Fibroblast of peridontal ligament (primary cell): ENCODE measurements around the gene HOXB9.
A peak's percentile ranks its signal among the peaks of the same experiment; 100 is the strongest.

Experiments used
- DNase-seq: peaks from one replicate; pipeline ENCODE4 v3.0.0-alpha.2; 2010; ENCODE audit errors: extremely low read depth

HOXB9 gene

DNA sequence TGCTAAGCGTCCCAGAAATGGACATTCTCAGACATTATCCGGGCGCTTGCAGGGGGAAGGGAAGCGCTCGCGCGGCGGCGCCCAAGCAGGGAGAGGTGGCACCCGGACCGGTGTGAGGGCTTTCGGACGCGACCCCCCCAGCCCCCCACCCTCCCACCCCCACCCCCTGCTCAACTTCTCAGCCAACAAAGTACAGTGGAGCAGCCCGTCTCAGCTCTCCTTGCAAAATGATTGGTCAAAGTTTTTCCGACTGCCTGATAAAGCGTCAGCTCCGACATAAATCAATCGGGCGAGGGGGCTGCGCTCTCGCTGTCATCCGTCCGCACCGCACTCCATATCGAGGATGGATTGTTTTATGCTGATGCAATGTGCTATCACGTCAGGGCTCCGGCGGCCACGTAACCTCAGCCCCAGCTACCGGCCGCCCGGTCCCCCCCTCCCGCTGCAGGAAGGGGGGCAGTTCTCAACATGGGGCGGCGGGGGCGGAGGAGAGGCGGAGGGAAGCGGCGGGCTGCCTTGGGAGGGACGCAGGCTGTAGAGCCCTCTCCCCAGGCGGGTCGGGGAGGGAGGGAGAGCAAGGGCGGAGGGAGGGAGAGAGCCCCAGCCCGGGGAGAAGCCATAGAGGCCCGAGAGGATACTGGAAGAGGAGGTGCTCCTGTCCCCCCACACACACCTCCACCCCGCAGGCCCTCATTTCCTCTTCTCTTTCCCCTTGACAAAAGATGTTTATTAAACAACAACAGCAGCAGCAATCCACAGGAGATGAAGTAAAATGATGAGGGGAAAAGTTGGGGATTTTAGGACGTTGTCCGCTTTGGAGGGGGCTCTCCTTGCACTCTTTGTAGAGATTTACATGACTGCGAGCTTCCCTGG is at the start of gene HOXB9:
HOXB9 (minus strand) TSS at position 114 of the 873 bp plus-strand sequence; CDS start at position 25, 89 bp downstream.
- DNase-seq, result no peak

DNA sequence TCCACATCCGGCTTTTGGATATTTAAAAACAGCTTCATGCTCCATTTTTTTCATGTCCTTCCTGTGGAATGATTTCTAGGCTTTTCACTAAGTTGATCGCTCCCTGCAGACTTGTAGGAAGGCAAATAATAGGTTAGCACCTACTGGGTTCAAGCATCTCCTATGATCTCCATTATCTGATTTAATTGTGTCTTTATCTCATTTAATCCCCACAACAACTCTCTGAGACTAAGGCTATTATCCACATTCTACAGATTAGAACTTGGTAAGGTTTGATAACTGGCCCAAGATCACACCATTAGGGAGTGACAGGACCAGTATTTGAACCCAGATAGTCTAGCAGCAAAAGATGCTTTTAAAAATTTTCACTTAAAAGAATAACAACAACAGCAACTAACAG is 46.2 kb upstream of the HOXB9 start:
- DNase-seq, result no peak

DNA sequence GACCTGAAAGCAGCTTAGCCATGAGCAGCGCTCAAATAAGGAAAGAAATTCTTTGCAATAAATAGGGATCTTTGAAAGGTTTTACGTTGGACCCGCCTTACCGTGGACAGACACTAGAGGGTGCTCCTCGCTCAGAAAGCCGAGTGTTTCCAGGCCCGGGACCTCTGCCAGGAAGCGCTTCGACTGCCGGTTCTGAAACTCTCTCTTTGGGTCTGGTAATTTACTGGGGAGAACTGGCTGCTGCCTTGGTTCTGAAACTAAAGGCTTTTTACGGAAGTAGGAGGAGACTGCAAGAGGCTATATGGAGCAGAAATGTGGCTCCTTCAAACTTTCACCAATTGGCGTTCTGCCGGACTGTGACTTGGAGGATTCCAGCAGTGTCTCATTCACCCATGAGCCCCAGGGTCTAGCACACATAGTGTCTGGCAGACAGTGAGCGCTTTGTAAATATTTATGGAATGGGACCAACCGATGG is 45.6 kb upstream of the HOXB9 start:
- peak; percentile 82 for DNase-seq

DNA sequence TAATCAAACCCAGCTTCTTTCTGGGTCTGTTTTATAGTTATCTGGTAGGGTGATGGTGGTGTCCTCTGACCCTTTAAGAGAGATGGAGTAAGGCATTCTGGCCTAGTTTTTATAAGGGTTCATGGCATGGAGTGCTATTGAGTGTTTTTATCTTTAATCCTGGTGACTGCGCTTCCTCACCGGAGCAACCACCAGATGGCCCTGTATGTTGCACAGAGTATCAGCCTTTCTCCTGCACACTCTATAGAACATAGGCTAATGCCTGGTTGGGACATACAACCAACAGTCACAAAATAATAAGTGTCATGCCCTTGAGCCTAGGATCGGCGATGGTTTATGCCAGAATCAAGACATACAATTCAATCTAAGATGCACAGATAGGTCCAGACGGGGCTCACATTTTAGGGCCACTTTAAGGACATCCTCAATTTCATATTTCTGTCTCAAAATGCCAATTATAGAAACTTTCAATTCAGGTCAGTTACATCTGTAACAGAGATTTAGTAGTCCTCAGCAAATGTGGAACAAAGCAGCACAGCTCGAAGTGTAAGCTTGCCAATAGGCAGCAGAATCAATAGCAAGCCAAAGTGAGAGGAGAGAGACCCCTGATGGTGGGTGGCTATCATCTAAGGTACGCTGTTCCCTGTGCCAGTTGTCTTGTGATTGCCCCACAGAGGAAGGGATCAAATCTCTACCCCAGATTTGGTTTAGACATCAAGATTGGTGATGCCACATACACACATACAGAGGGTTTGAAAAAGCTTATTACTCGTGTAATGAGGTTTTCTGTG is 37.2 kb upstream of the HOXB9 start:
- no peak for DNase-seq

DNA sequence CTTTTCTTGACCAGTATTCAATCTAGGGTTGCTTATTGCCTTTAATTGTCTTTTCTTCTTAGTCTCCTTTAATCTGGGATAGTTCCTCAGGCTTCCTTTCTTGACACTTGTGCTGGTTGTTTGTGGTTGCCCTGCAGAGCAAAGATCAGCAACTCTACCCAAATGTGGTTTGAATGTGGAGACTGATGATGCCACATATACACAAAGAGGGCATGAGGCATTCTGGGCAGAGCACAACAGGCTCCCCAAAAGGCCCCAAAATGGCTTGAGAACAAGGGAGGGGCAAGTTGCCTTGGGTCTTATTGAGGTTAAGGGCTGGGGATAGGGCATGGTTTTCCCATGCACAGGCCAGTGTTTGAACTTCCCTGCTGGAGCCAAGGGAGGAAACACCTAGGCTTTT is 29.8 kb upstream of the HOXB9 start:
- no peak for DNase-seq

DNA sequence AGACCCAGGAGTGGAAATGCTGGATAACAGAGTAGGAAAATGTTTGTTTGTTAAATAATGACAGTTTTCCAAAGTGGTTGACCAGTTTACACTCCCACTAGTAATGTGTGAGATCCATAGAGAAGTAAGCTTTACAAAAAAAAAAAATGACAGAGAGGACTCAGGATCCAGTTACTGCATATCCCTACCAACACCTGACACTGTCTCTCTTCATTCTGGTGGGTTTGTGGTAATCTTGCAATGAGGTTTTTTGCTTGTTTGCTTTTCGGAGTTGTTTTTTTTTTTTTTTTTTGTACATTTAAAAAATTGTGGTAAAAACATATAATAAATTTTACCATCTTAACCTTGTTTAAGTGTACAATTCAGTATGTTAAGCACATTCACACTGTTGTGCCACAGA is 23.6 kb upstream of the HOXB9 start:
- no peak for DNase-seq

DNA sequence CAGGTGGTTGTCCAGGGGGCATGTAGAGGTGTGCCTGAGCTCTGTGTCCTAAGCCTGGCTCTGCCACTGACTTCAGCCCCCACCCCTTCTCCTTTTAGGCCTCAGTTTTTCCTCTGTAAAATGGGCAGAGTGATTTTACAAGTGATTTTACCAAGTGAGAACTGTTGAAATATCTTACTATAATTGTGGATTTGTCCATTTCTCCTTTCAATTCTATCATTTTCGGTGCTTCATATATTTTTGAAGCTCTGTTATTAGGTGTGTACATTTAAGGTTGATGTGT is 21.7 kb upstream of the HOXB9 start:
- DNase-seq, result no peak

DNA sequence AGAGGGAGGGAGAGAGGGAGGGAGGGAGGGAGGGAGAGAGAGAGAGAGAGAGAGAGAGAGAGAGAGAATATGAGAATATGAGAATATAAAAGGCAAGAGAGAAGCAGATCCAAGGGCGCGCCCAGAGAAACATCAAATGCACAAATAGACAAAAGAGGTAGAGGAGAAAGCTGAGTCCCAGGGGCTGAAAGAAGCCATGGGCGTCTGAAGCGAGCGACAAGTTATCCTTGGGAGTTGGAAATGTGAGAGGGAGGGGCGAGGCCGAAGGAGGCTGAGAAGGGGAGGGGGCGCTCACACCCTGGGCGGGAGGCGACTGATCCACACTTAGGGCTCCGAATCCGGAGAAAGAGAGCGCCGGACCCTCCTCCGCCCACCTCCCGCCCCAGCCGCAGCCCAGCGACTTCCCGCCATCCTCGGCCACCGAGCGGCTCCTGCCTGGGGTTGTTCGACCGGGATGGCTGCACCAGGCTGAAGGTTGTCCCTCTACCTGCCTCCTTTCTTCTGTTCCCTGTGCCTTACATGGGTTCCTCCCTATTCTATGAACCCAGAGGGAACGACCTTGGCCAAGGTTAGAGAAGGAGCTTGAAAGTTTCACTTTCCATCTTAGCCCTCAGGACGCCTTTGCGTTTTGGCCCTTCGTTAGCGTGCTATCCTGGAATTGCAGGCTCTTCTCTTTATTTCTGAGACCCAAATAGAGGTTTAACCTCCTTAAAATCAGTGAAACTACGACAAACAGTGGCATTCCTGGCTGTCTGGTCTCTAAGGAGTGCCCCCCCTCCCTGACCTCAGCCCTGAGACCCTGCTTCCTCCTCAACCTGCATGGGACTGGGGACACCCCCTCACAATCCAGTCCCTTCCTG is 21.2 kb upstream of the HOXB9 start:
- DNase-seq, result peak; percentile 8

DNA sequence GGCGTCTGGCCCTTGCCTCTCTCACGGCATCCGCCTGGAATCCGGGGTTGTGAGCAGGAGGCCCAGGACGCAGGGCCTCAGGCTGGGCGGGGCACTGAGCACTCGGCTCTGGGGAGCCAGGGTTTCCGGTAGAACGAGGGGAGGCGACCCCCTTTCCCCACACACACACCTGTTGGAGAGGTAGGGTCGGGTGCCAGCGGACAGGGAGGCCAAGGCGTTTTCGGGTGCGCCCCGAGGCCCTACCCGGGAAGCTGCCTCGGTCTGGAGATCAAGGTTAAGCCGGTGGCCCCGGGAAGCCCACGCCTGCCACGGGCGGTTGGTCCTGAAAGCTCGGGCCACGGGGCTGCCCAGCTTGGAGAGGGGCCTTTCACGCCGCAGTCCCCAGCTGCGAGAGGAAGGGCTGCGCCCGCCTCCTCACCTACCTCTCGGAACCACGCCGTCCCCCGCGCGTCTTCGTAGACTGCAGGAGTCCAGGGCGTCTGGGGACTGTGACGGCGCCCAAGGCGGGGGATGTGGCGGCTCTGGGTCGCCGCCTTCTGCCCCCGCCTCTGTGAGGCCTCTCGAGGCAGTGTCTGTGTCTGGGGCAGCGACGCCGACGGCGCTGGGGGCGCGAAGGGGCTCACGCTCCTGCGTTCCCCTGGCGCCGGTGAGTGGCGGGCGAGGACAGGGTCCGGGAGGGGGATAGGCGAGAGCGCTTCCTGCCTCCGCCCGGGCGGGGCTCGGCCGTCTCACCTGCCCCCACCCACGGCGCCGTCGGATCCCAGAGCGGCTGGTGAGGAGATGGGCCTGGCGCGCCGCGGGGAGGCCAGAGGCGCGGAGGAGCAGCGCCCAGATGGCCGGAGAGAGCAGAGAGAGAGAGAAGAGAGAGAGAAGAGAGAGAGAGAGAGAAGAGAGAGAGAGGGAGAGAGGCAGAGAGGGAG is 20.3 kb upstream of the HOXB9 start:
- DNase-seq, result no peak

DNA sequence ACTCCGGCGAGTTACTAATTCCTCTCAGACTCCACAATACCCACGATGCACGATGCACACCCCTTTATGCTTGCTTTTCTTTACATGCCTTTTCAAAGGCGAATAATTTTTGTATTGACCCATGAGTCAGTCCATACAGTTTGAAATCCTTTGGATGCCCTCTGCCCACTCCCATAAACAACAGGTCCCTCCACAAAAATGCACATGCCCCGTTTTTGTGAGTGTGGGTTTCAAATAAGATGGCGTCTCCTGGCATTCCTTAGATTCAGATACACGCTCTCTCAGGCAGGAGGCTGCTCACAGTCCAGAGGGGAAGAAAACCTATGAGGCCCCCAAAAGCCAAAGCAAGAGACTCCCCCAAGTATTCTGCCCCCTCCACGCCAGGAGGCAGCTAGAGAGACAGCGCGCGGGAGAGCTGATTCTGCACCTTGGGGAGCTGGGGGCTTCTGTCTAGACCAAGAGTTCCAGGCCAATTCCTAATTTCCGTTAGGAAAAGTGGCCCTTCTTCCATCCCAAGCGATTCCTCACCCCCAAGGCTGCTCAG is 19.6 kb upstream of the HOXB9 start:
- DNase-seq, result no peak

DNA sequence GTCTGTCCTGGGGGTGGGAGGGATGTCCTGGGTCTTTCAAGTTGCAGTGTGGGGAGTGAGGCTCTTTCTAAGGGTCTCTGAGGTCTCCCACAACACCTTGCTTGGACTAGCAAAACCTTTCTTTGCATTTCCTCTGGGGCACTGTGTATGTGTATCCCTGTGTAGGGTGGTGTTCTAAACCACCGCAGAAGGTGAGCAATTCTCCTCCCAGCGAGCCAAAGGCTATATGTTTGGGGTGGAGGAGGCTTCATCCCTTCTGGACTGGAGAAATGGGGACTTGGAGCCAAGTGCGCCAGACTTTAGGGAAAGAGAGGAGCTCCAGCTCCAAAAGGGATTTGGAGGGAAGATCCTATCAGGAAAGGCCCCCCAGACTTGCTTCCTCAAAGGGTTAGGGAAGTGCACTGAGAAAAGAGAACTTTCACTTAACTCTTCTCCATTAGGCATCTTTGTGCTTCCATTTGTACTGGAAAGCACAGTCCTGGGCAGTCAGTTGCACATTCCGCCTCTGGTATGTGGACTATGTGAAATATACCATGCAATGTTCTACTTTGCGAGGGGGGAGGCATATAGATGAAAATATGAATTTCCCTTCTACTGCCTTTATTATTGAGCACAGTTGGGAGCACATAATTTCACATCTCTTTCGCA is 18.9 kb upstream of the HOXB9 start:
- DNase-seq, result no peak

DNA sequence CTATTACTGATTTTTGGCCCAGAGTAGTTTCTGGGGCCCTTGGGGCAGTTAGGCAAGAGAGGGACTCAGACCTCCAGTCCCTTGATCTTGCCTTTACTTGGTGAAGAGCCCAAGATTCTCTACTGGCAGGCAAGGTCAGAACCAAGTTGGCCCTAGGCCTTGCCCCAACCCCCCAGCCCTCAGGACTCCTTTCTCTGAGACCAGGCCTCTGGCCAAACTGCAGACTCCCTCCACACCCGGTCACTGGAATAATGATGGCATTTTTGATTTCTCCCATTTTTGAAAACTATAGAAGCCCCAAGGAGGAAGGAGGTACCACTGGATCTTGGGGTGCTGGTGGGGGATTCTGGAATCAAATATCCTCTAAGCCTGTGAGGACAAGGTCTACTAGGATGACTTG is 18.0 kb upstream of the HOXB9 start:
- DNase-seq, result no peak

DNA sequence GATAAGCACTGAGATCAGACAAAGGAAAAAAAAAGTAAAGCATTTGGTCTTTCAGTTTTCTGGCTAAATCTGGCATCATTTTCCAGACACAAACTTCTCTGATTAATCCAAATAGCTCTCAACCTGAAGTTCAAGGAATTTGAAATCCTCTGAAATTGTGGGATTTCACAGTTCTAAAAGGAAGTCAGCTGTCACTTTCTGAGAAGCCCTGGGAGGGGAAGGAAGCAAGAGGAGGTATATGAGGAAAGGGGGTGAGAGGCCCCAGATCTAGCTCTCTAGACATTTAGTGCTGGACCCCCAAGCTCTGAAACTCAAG is 17.5 kb upstream of the HOXB9 start:
- no peak for DNase-seq

DNA sequence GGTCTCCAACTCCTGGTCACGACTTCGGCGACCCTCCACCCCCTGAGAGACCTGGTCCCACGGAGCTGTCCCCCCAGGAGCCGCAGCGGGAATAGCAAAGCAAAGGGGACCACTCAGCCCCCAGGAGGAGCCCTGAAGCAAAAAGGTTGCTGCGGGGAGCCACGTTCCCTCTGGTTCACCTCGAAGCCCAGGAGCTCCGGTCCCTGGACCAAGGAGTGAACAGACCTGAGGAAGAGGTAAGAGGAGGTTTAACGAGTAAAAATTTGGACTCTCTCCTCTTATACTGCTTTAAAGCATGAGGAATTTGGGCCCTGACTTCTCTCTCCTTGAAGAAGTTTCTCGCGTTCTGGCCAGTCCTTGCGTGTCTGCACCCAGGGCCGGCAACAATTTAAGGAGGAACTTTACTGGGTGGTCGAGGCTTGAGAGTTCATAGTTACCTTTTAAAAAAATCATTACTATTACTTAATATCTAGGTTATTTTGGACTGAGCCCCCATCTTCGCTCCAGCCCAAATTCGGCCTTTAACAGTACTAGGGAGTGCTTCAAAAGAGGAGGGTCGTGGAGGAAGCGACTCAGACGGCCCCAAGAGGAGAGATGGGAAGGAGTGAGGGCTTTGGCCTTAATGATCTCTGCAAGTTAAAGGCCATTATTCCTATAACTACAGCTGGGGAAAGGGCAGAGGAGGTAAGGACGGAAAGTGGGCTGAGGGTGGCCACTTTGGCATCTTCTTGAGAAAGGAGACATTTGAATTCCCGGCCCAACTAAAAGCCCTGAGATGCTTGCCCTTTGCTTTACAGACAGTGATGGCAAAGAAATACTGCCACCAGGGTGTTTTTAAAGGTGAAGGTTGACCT is 16.9 kb upstream of the HOXB9 start:
- no peak for DNase-seq

DNA sequence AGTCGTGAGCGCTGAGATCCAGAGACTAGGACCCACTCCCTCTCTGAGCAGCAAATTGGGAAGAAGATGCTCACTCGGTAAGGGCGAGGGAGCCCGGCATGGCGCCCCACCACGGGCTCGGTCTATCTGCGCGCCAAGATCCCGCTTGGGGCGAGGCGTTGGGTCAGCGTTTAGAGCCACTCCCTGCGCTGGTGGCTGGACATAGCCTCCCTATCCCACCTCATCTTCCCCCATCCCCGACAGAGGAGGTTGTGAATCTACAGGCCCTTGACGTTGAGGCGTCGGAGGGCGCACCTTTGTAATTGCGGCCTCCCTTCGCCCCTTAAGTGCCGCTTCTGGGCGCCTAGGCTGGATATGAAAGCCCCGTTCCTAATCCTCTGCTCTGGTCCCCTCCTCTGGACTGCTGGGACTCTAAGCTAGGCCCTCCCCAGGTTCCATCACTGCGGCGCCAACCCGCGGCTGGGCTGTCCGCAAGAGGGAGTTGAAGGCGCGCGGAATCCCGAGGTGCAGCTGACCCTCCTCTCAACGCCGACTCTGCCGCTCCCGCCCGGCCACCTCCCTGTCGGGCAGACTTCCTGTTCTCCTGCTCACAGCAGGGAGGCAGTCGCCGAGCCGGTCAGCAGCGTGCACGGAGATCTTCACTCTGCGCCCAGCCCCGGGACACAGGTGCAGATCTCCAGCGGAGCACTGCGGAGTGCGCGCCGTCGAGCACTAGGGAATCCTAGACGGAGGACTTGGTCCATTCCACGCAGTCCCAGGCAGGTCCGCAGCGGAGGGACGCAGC is 16.1 kb upstream of the HOXB9 start:
- DNase-seq, result no peak

DNA sequence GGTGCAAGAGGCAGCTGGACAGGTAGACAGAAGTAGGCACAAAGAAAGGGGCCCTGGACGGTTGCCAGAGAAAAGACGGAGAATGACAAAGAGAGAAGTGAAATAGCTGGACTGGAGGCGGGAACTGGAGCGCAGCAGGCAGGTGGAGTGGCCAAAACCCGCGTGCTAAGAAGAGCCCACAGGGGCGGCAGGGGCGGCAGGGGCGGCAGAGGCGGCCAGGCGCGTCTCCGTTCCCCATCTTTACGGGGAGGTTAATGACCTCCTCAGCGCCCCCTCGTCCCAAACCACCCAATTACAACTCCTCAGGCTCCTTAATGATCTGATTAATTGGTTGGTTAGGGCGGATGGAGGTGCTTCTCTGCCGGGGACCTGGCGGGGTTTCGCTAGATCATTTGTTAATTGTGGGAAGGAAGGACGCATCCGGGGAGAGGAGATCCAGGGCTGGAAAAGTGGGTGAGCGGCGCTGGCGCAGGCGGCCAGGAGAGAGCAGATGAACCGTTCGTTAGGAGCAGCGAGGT is 15.4 kb upstream of the HOXB9 start:
- DNase-seq, result no peak

DNA sequence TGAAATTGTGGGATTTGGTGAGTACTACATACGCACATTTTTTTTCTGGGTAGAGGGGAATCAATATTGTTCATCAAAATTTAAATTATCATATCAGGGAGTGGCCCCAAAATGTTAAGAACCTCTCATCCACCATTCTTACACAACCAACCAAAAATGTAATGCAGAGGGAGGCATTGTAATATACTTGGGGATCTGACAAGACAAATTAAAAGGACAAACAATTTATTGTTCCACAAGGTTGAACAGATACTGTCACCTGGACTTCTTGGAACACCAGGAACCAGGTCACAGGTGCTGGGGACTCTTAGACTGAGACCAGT is 14.7 kb upstream of the HOXB9 start:
- DNase-seq, result no peak

DNA sequence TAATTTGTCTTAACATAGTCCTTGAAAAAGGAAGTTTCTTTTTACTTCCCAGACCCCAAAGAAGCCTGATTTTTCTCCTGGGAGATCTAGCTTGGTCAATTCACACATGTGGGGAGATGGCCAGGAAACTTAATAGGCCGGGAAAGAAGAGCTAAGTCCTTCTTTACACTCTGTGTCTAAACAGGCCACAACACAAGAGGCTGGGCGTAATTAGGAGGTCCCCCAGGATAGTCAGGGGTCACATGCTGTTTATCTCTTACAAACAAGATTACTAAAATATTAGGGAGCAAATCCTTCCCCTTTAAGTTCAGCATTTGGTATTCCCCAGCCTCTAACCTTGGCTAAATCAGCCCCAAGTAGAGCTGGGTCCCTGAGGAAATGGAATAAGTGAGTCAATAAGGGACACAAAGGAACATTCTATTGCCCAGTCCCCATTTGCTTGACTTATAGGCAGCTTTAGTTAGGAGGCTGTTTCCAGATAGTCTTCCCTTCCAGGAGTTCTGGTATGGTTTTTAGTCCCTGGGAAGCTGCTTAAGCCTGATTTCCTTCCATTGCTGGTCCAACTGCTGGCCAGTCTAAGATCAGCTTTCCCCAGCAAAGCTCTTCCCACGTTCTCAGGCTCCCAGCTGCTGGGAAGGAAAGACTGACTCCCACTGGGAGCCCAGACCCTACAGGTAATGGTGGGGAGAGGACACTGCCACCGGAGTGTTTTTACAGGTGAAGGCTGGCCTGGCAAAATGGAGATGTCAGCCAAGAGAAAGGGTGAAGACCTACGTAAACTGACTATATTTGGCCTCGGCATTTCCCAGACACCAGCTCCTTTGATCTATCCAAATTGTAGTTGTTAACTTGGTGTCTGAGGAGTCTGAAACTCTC is 14.1 kb upstream of the HOXB9 start:
- DNase-seq, result no peak
